NT2/D1 (cell line): ENCODE measurements around the gene WSB2.

ENCODE experiments used
- DNase-seq: peaks from one replicate; pipeline ENCODE4 v3.0.0-alpha.2; 2011; ENCODE audit warnings: low read depth, low spot score
- H3K27me3 ChIP-seq: 2 replicates; pipeline ENCODE4 v1.6.0; 2011; ENCODE audit warnings: mild to moderate bottlenecking; ENCODE audit not compliant: insufficient read length, insufficient read depth
- H3K36me3 ChIP-seq: 2 replicates; pipeline ENCODE4 v1.6.1; 2011; ENCODE audit warnings: mild to moderate bottlenecking, low read length, mixed read lengths; ENCODE audit not compliant: insufficient read depth, insufficient read length
- H3K4me1 ChIP-seq: 2 replicates; pipeline ENCODE4 v1.5.1; 2011; ENCODE audit not compliant: insufficient read depth, insufficient read length
- H3K4me3 ChIP-seq: 2 replicates; pipeline ENCODE4 v1.5.1; 2011; ENCODE audit warnings: low read depth; ENCODE audit not compliant: insufficient read length
- H3K9ac ChIP-seq: 2 replicates; pipeline ENCODE4 v1.6.0; 2011; ENCODE audit warnings: low read depth; ENCODE audit not compliant: insufficient read length
- H3K9me3 ChIP-seq: 2 replicates; pipeline ENCODE4 v1.5.1; 2011; ENCODE audit warnings: mild to moderate bottlenecking, low read length; ENCODE audit not compliant: insufficient read depth
- SUZ12 ChIP-seq: IDR thresholded peaks from 2 replicates; pipeline ENCODE4 v1.6.1; 2011; ENCODE audit not compliant: insufficient read length, insufficient read depth; ENCODE audit errors: extremely low read depth
- YY1 ChIP-seq: IDR thresholded peaks from 2 replicates; pipeline ENCODE4 v1.6.1; 2011; ENCODE audit not compliant: insufficient read length, insufficient read depth
- ZNF274 ChIP-seq: IDR thresholded peaks from 2 replicates; pipeline ENCODE4 v1.6.1; 2011; ENCODE audit warnings: mild to moderate bottlenecking, low read depth, low read length

Gene WSB2

DNA sequence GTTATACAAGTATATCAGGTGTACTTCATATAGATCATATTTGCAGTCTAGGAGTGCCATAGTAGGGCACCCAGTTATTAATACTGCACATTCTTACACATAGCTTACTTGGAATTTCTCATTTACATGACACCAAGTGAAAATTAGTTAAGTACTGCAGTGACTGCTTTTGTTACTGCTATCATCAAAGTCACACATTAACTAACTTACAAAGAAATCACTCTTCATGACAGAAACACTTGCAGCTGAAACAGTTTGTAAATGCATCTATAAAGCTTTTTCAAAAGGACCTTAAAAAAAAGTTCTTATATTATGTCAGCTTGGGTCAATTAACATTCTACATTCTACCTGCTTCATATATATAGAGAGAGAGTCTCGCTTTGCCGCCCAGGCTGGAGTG is 62.3 kb downstream of the WSB2 start:
- Histone ChIP-seq H3K4me1 (no peaks in the 10 kb centered on the region), H3K4me3 (no peak overlapping the region), H3K9ac (no peak overlapping the region), H3K36me3 (no peaks in the 10 kb centered on the region), H3K27me3 (no peaks in the 10 kb centered on the region), H3K9me3 (no peaks in the 10 kb centered on the region; the same call in 1 of the 2 replicates)
- no peak for DNase-seq
- TF ChIP-seq SUZ12 = no peak
- no peak for TF ChIP-seq ZNF274
- TF ChIP-seq YY1 = no peak

DNA sequence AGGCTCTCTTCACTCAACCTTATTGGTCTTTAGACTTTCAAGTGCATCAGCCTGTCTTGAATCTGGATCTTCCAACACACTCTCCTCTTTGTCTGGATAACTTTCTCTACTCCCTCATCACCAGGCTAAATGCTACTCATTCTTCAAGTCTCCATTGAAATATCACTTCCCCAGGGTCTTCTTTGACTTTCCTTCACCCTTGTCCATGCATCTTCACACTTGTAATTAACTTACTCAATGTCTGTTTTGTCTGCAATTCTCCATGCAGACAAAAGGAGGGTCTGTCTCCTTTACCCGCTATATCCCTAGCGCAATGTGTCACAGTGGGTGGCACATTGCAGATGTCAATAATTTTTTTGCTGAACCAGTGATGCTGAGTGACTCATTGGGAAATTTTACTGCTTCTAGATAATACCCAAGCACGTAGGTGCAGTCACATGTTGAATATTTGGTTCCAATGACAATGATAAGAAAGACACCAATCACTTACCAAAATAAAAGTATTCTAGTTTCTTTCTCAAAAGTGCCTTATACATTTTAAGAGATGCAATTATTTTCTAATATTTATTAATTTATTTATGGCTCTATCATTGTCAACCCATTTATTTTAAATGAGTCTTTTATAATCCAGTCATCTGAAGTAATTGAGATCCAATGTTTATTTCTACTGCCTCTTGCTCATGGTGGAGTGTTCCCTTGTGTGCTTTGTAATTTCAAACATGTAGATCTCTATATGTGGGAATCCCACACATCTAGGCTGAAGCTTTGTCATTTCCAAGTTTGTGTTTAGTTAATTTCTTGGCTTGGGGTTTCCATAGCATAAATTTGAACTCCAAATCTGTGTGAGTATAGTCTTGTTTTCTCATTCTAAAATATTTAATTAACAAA is 66.2 kb downstream of the WSB2 start:
- TF ChIP-seq SUZ12 (no peak), YY1 (no peak)
- no peak for DNase-seq
- H3K36me3 ChIP-seq = no peaks in the 10 kb centered on the region
- no peaks in the 10 kb centered on the region for H3K4me1 ChIP-seq
- H3K9me3 ChIP-seq = no peaks in the 10 kb centered on the region; the same call in 1 of the 2 replicates
- no peak overlapping the region for H3K9ac ChIP-seq
- H3K27me3 ChIP-seq = no peaks in the 10 kb centered on the region
- no peak overlapping the region for H3K4me3 ChIP-seq

DNA sequence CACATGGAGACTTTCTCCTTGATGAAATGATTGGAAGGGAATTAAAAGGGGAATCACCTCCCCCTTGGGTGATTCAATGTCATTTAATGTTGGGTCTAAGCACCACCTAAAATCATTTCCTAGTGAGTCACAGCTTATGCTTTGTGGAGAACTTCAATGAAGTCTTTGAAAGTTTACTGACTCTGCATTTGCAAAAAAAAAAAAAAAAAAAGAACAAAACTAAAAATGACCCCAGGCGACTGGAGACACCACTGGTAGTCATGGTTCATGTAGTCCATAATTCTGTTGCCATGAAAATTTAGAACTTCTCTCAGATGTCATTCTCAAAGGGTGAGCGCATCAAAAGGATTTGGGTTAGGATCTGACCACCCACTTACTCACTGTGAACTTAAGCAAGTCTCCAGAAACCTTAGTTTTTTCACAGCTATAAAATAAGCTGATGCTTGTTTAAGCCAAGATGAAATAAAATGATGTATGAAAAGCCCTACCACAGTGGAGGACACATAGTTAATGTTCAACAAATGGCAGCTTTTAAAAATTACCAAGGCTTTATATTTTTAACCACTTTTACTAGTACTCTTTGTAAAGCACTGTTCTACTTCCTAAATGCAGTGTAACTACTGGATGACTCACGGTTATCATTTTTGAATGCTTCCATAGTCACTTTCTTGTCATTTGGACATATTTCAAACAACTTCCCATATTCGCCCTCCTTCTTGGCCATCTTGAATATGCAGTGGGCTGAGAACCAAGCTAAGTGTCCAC is 74.1 kb downstream of the WSB2 start:
- Histone ChIP-seq H3K4me1 (no peaks in the 10 kb centered on the region), H3K27me3 (no peaks in the 10 kb centered on the region), H3K9ac (no peak overlapping the region), H3K9me3 (no peaks in the 10 kb centered on the region), H3K36me3 (no peaks in the 10 kb centered on the region), H3K4me3 (no peak overlapping the region)
- no peak for TF ChIP-seq SUZ12
- no peak for TF ChIP-seq ZNF274
- no peak for TF ChIP-seq YY1
- no peak for DNase-seq

DNA sequence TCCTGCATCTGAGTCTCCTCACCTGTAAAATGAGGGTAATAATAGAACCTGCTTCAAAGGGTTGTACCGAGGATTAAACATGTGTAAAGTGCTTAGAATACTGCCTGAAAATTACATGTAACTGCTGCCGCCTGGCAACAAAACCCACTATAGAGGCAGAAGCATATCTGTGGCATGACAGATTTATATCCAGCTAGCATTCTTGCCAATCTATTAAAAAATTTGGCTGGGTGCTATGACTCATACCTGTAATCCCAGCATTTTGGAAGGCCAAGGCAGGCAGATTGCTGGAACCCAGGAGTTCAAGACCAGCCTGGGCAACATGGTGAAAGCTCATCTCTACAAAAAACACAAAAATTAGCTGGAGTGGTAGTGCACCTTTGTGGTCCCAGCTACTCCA is 75.8 kb downstream of the WSB2 start:
- no peak for DNase-seq
- Histone ChIP-seq H3K9ac (no peak overlapping the region), H3K9me3 (no peaks in the 10 kb centered on the region), H3K36me3 (no peaks in the 10 kb centered on the region), H3K4me1 (no peaks in the 10 kb centered on the region), H3K27me3 (no peaks in the 10 kb centered on the region), H3K4me3 (no peak overlapping the region)
- TF ChIP-seq SUZ12 (no peak), YY1 (no peak), ZNF274 (no peak)
